ENCODE data around the gene TARS1. TPM values are rescaled to one million over a fixed set of nuclear protein-coding genes. Genes with fewer than 3 reads are reported as not detected.
"Not testable (repeated sequence)": the region's sequence is repeated elsewhere in the genome, so short reads cannot be mapped to it uniquely, and the experiment has no call there.

Gene TARS1
- total RNA-seq, 1 donor from 2014 or later = 74.4 TPM

DNA sequence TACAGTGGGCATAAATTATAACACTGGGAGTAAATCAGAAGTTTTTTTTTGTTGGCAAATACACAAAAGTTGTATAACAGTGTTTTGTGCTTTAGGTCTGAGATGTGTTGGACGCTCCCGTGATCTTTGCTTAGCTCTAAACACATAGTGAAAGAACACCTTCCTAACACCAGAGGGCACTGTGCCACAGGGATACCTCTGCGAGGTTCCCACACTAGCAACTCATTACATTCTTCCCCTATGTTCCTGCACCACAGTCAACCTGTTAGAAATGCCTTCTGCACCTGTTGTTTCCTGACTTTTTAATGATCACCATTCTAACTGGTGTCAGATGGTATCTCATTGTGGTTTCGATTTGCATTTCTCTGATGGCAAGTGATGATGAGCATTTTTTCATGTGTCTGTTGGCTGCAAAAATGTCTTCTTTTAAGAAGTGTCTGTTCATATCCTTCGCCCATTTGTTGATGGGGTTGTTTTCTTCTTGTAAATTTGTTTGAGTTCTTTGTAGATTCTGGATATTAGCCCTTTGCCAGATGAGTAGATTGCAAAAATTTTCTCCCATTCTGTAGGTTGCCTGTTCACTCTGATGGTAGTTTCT, 4.8 kb upstream of the TARS1 start:
- intact Hi-C loops (cut with DNase I) = not testable (repeated sequence)

DNA sequence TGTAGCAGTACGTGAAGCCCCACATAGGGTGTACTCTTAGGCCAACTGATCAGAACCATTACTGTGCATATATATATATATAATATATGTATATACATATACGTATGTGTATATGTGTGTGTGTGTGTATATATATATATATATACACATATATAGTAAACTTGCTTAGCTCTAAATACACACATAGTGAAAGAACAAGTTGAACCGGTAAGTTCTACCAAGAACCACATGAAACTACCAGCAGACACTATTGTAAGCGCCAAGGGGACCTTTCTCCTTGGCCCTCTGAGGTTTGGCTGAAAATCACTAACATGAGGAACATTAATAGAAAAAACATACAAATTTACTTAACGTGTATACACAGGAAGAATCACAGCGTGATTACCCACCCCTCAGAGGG, 1.8 kb upstream of the TARS1 start:
- intact Hi-C loops (cut with DNase I) = no loop called here
- ATAC-seq (no peak), DNase-seq (ENCODE audit: low spot score) (no peak)

More for the DNA sequence above, 4.8 kb upstream of the TARS1 start:
- DNase-seq (ENCODE audit: low spot score) = peak; percentile 78
- ATAC-seq = not testable (repeated sequence)

DNA sequence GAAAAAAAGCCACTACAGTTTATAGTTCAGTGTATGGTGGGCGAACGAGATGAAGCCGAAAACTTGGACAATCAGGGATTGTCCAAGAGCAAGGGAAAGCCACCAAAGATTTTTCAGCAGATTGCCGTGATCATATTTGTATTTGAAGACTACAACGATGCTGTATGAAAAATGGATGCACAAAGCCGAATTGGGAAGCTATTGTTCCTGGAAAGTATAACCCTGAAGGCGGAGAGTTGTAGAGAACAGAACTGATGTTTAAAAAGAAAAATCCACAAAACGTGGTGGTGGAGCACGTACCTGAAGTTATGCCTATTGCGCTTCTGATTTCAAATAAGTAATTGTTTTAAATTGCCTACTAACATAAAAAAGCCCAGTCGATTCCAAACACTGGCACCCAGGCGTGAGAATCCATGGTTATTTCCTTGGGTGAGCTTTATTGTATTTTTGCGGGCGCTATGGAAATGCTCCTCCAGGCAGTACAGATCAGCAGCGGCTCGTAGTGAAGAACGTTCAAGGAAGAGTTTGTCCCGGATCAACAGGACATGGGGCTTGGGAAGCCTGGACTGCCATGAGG, 772 bp upstream of the TARS1 start:
- ATAC-seq (no peak), DNase-seq (ENCODE audit: low spot score) (no peak)
- intact Hi-C loops (cut with DNase I) = no loop called here

DNA sequence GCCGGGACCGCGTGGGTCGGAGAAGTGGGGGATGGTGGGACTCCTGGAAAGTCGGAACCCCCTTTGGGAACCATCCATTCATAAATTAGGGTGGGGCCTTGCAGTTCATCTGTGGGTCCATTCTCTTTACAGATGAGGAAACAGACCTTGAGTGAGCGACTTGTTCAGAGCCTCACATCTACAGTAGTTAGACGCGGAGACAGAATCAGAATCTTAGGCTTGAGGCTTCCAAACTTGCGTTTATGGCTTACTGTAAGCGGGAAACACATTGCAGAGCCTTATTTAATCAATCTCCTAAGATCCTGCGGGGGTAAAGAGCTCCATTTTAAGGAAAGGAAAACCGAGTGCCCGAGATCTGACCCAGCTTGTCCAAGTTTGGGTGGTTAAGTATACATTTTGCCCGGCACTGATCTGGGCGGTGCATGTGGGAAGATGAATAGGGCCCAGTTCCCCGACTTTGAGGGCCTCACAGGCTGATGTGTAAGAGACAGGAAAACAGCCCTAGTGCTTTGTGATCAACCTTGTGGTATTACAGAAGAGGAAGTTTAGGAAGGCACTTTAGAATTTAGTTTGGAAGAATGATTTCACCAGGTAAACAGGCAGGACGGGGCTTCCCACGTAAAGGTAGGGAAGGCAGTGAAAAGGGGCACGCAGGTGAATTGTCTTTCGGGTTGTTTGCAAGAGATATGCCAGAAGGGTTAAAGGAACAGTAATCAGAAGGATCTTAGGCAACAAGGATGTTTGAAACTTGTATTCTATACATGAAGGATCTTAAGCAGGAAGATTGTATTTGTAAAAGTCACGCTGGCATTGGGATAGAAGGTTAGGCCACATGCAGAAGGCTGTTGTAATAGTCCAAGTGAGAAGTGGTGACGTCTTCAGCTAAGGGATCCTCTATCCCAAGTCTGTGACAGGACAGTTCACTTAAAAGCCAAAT, 744 bp downstream of the TARS1 start:
- ATAC-seq = peak; percentile 2
- intact Hi-C loops (cut with DNase I) = no loop called here
- DNase-seq (ENCODE audit: low spot score) = no peak

- DNase-seq (ENCODE audit: low spot score) (no peak), ATAC-seq (no peak)
- intact Hi-C loops (cut with DNase I) = no loop called here
Measured at GRCh38 chr5:33444542-33444941, 3.8 kb downstream of the TARS1 start.

DNA sequence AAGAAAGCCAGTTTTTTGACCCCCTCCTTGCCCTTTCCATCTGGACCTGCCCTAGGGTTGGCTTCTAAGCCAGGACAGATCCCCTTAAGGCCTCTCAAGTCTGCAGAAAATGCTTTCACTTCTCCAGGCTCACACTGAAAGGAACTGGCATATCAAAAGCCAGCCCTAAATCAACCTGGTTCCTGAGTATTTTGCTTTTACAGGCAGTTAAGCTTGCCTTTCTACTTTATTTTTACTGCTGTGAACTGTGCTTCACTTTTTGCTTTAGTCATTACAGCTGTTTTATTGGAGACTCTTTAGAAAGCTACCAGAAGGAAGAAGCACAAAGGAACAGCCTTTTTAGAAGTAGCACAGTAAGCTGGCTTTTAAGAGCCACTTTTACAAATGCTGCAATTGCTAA, 5.0 kb downstream of the TARS1 start:
- intact Hi-C loops (cut with DNase I) = no loop called here
- DNase-seq (ENCODE audit: low spot score) = no peak
- no peak for ATAC-seq

- intact Hi-C loops (cut with DNase I) = no loop called here
- no peak for ATAC-seq
- DNase-seq (ENCODE audit: low spot score) = no peak
Measured at GRCh38 chr5:33448118-33448517, 7.4 kb downstream of the TARS1 start.

GRCh38 chr5:33457126-33457525, 16.4 kb downstream of the TARS1 start:
- no peak for DNase-seq (ENCODE audit: low spot score)
- peak; percentile 68 for ATAC-seq
- intact Hi-C loops (cut with DNase I) = no loop called here

GRCh38 chr5:33457817-33458216, 17.1 kb downstream of the TARS1 start:
- no peak for DNase-seq (ENCODE audit: low spot score)
- intact Hi-C loops (cut with DNase I) = no loop called here

GRCh38 chr5:33460210-33460609, 19.4 kb downstream of the TARS1 start:
- DNase-seq (ENCODE audit: low spot score) = no peak
- no peak for ATAC-seq
- intact Hi-C loops (cut with DNase I) = no loop called here

More at GRCh38 chr5:33457817-33458216, 17.1 kb downstream of the TARS1 start:
- no peak for ATAC-seq

DNA sequence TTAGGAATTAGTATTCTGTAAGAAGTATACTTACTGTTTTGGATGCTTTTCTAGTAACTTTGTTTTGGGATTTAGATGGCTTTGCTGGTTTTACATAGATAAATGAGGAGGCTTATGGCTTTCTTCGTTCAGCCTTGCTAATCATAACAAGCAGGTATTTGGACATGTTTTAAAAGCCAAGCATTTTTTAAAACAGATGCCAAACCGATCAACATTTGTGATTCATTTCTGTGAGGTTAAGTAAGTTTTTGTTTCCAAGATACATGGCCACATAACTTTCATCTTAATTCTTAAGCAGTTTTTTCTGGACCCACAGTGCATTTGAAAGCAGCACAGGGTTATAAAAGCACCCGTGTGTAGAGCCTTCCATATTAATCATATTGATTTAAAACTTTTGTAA, 21.7 kb downstream of the TARS1 start:
- no peak for DNase-seq (ENCODE audit: low spot score)
- no peak for ATAC-seq
- intact Hi-C loops (cut with DNase I) = no loop called here

- intact Hi-C loops (cut with DNase I) = no loop called here
Measured at GRCh38 chr5:33465120-33465519, 24.4 kb downstream of the TARS1 start.

GRCh38 chr5:33468775-33469435, 28.1 kb downstream of the TARS1 start:
- intact Hi-C loops (cut with DNase I) = no loop called here
- DNase-seq (ENCODE audit: low spot score) (no peak), ATAC-seq (no peak)

More at GRCh38 chr5:33465120-33465519, 24.4 kb downstream of the TARS1 start:
- ATAC-seq (no peak), DNase-seq (ENCODE audit: low spot score) (no peak)

DNA sequence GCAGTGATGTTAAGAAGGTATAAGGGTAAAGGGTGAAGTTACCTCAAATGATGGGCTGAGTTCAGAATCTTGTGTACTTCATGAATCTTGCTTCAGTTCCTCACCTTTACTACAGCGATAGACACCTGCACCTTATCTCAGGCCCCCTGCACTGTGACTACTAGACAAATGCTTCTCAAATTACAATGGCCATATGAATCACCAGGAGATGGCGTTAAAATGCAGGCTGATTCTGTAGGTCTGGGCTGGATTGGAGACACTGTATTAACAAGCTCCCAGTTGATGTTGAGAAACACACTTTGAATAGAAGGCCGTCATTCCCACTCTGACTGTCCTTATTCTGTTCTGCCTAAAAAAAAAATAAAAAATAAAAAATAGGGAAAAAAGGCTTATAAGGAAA, 29.8 kb downstream of the TARS1 start:
- DNase-seq (ENCODE audit: low spot score) (no peak), ATAC-seq (peak; percentile 75)
- intact Hi-C loops (cut with DNase I) = no loop called here

- no peak for ATAC-seq
- intact Hi-C loops (cut with DNase I) = no loop called here
- no peak for DNase-seq (ENCODE audit: low spot score)
Measured at GRCh38 chr5:33472805-33473409, 32.1 kb downstream of the TARS1 start.

DNA sequence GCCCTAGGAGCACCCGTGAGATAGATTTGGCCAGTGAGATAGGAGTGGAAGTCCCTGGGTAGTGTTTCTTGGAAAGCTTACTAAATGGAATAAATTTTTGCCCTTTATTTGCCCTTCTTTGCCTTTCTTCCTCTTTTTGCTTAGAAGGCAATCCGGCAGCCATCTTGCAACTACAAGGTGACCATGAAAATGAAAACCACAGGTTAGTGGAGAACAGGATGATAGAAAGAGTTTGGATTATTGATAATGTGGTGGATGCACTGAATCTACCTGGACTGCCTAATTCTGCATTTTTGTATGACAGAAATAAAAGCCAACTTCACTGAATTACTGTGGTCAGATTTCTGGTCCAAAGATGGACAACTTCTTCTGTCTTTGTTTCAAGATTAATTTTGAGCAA, 33.2 kb downstream of the TARS1 start:
- intact Hi-C loops (cut with DNase I) = no loop called here
- ATAC-seq (no peak), DNase-seq (ENCODE audit: low spot score) (no peak)

DNA sequence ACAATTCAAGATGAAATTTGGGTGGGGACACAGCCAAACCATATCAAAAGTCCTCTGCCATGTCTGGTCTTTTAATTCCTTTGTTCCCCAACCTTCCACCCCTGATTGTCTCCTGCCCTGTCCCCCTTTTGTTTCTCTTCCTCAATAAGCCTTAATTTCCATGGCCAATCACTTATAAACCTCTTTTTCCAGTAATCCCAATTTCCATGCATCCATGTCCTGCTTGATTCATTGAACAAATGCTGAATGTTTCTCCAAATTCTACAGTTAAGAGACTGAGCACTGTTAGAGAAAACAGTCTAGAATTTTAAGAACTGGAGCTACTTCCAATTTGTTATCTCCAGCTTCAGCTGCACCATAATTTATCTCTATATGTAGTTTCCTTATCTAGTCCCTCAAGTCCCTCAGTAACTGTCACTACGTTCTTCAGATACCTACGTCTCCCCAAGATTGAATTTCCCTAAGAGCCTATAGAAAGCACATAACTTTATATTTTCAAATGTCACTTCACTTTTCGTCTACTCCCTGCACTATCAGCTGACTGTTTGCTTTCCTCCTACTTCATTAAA, 34.2 kb downstream of the TARS1 start:
- intact Hi-C loops (cut with DNase I) = no loop called here
- ATAC-seq (no peak), DNase-seq (ENCODE audit: low spot score) (no peak)

GRCh38 chr5:33475706-33476105, 34.9 kb downstream of the TARS1 start:
- intact Hi-C loops (cut with DNase I) = no loop called here
- ATAC-seq = no peak

GRCh38 chr5:33476992-33477391, 36.2 kb downstream of the TARS1 start:
- ATAC-seq (no peak), DNase-seq (ENCODE audit: low spot score) (no peak)
- intact Hi-C loops (cut with DNase I) = no loop called here

More at GRCh38 chr5:33475706-33476105, 34.9 kb downstream of the TARS1 start:
- no peak for DNase-seq (ENCODE audit: low spot score)

Data from sciatic nerve (tissue), 2 donors.